ENCODE measurements around the gene CLDN16. TPM values are rescaled to one million over a fixed set of nuclear protein-coding genes. Genes with fewer than 3 reads are reported as not detected.

Gene CLDN16
- polyA plus RNA-seq, 1 donor (not counting 4 experiments of a cell fraction or from before 2014, with no cell fraction given), result 0.88 TPM

GRCh38 chr3:190401963-190402362, 14.0 kb downstream of the CLDN16 start:
- no peak for FAIRE-seq
- Histone ChIP-seq H3K4me1 (ENCODE audit: control insufficient read depth, extremely low read depth, insufficient read depth, low read length) (no peaks in the 10 kb centered on the region), H2AFZ (ENCODE audit: control insufficient read depth, low read length) (peak overlapping the region; percentile 32), H3K36me3 (ENCODE audit: control insufficient read depth in 2 of 2, extremely low read depth in 1 of 2, insufficient read depth in 2 of 2, low read length in 2 of 2) (no peaks in the 10 kb centered on the region), H3K79me2 (ENCODE audit: control insufficient read depth, insufficient read depth, low read length) (no peaks in the 10 kb centered on the region), H3K4me3 (ENCODE audit: control insufficient read depth in 2 of 3, extremely low read depth in 1 of 3, insufficient read depth in 2 of 3, low read depth in 1 of 3, low read length in 3 of 3) (no peak overlapping the region), H3K27me3 (ENCODE audit: control insufficient read depth, extremely low read depth, insufficient read depth, low read length) (no peaks in the 10 kb centered on the region), H4K20me1 (ENCODE audit: control insufficient read depth, extremely low read depth, insufficient read depth, low read length) (no peaks in the 10 kb centered on the region), H3K9me1 (ENCODE audit: control insufficient read depth, extremely low read depth, insufficient read depth, low read length) (no peaks in the 10 kb centered on the region), H3K9ac (ENCODE audit: control insufficient read depth, extremely low read depth, insufficient read depth, low read length) (no peak overlapping the region), H3K27ac (ENCODE audit: control insufficient read depth, insufficient read depth, low read length) (no peak overlapping the region), H3K4me2 (ENCODE audit: control insufficient read depth, extremely low read depth, insufficient read depth, low read depth, low read length) (no peak overlapping the region), H3K9me3 (ENCODE audit: control insufficient read depth, low read depth, low read length) (no peaks in the 10 kb centered on the region)
- dilution Hi-C loops (cut with MboI; ENCODE audit: extremely low pct_ligation_motif_present, low sequenced_read_pairs), result no loop called here
- TF ChIP-seq CTCF (optimal IDR thresholded peaks at IDR 0.05 in 1 of 3, IDR thresholded peaks at IDR 0.05 in 1 of 3, conservative IDR thresholded peaks at IDR 0.05 in 1 of 3; ENCODE audit: extremely low read depth in 1 of 3, insufficient read depth in 2 of 3, low read length in 3 of 3) (no peak), EZH2 (IDR thresholded peaks at IDR 0.05; ENCODE audit: low read length) (no peak)
- DNase-seq (ENCODE audit: low read depth, low spot score), result no peak

- DNase-seq (ENCODE audit: low read depth, low spot score), result no peak
- dilution Hi-C loops (cut with MboI; ENCODE audit: extremely low pct_ligation_motif_present, low sequenced_read_pairs), result no loop called here
- Histone ChIP-seq H4K20me1 (ENCODE audit: control insufficient read depth, extremely low read depth, insufficient read depth, low read length) (no peaks in the 10 kb centered on the region), H3K4me1 (ENCODE audit: control insufficient read depth, extremely low read depth, insufficient read depth, low read length) (no peaks in the 10 kb centered on the region), H2AFZ (ENCODE audit: control insufficient read depth, low read length) (no peak overlapping the region), H3K9ac (ENCODE audit: control insufficient read depth, extremely low read depth, insufficient read depth, low read length) (no peak overlapping the region), H3K9me3 (ENCODE audit: control insufficient read depth, low read depth, low read length) (no peaks in the 10 kb centered on the region), H3K79me2 (ENCODE audit: control insufficient read depth, insufficient read depth, low read length) (no peaks in the 10 kb centered on the region), H3K36me3 (ENCODE audit: control insufficient read depth in 2 of 2, extremely low read depth in 1 of 2, insufficient read depth in 2 of 2, low read length in 2 of 2) (no peaks in the 10 kb centered on the region), H3K4me3 (ENCODE audit: control insufficient read depth in 2 of 3, extremely low read depth in 1 of 3, insufficient read depth in 2 of 3, low read depth in 1 of 3, low read length in 3 of 3) (no peak overlapping the region), H3K9me1 (ENCODE audit: control insufficient read depth, extremely low read depth, insufficient read depth, low read length) (no peaks in the 10 kb centered on the region), H3K27me3 (ENCODE audit: control insufficient read depth, extremely low read depth, insufficient read depth, low read length) (no peaks in the 10 kb centered on the region), H3K4me2 (ENCODE audit: control insufficient read depth, extremely low read depth, insufficient read depth, low read depth, low read length) (no peak overlapping the region), H3K27ac (ENCODE audit: control insufficient read depth, insufficient read depth, low read length) (no peak overlapping the region)
- TF ChIP-seq CTCF (optimal IDR thresholded peaks at IDR 0.05 in 1 of 3, IDR thresholded peaks at IDR 0.05 in 1 of 3, conservative IDR thresholded peaks at IDR 0.05 in 1 of 3; ENCODE audit: extremely low read depth in 1 of 3, insufficient read depth in 2 of 3, low read length in 3 of 3) (no peak), EZH2 (IDR thresholded peaks at IDR 0.05; ENCODE audit: low read length) (no peak)
- peak; percentile 32 for FAIRE-seq
Observed at GRCh38 chr3:190404715-190405114, 16.8 kb downstream of the CLDN16 start.
